Liver (tissue), 9 donors: Measurements from ENCODE around the gene FLNA. TPM values are rescaled to one million over a fixed set of nuclear protein-coding genes. Genes with fewer than 3 reads are reported as not detected.

Experiments used
- DNase-seq: peaks from one replicate; pipeline ENCODE4 v3.0.0-alpha.2; 2017; ENCODE audit warnings: low spot score
- H3K27ac ChIP-seq, 2 donors: one replicate each; pipeline ENCODE4 v1.7.0; 2013; ENCODE audit warnings: inconsistent platforms in 2 of 2, low read length in 2 of 2, control low read depth in 1 of 2, low read depth in 1 of 2, mild to moderate bottlenecking in 1 of 2
- H3K27me3 ChIP-seq, 4 donors: one replicate each; pipeline versions ENCODE4 v1.6.1 to v1.7.0; 2013; ENCODE audit warnings: low read length in 3 of 4, inconsistent platforms in 1 of 4, mild to moderate bottlenecking in 1 of 4, moderate library complexity in 1 of 4; ENCODE audit not compliant: control insufficient read depth in 4 of 4, insufficient read depth in 4 of 4
- H3K36me3 ChIP-seq, 4 donors: one replicate each; pipeline versions ENCODE4 v1.6.1 to v1.7.0; 2013; ENCODE audit warnings: low read length in 3 of 4, mild to moderate bottlenecking in 3 of 4, low read depth in 1 of 4, moderate library complexity in 1 of 4; ENCODE audit not compliant: control insufficient read depth in 4 of 4, insufficient read depth in 3 of 4
- H3K4me1 ChIP-seq, 4 donors: one replicate each; pipeline versions ENCODE4 v1.6.1 to v1.7.0; 2013; ENCODE audit warnings: low read length in 3 of 4, mild to moderate bottlenecking in 3 of 4, moderate library complexity in 1 of 4; ENCODE audit not compliant: control insufficient read depth in 4 of 4, insufficient read depth in 4 of 4
- H3K4me3 ChIP-seq, 3 donors: one replicate each; pipeline versions ENCODE4 v1.6.1 to v1.7.0; 2013; ENCODE audit warnings: low read length in 3 of 3, control low read depth in 1 of 3, low read depth in 1 of 3, mild to moderate bottlenecking in 1 of 3
- H3K9ac ChIP-seq, 2 donors: one replicate each; pipeline ENCODE4 v1.7.0; 2013; ENCODE audit warnings: low read length in 2 of 2, mild to moderate bottlenecking in 2 of 2, moderate library complexity in 2 of 2, control low read depth in 1 of 2, low read depth in 1 of 2
- H3K9me3 ChIP-seq, 4 donors: one replicate each; pipeline versions ENCODE4 v1.6.1 to v1.7.0; 2013; ENCODE audit warnings: low read length in 3 of 4; ENCODE audit not compliant: control insufficient read depth in 4 of 4
- EGR1 ChIP-seq, 2 donors: IDR thresholded peaks; 2 replicates each; pipeline ENCODE4 v1.6.1; 2016 to 2018; ENCODE audit warnings: antibody characterized with exemption in 2 of 2, low read depth in 2 of 2
- FOXA1 ChIP-seq: IDR thresholded peaks from 2 replicates; pipeline ENCODE4 v1.6.1; 2016; ENCODE audit warnings: antibody characterized with exemption
- FOXA2 ChIP-seq: IDR thresholded peaks from 2 replicates; pipeline ENCODE4 v1.6.1; 2016; ENCODE audit warnings: antibody characterized with exemption
- GABPA ChIP-seq, 2 donors: IDR thresholded peaks in 1 of 2; conservative IDR thresholded peaks in 1 of 2; 2 replicates each; pipeline ENCODE4 v1.6.1; 2016; ENCODE audit warnings: antibody characterized with exemption in 2 of 2, mild to moderate bottlenecking in 1 of 2, moderate library complexity in 1 of 2
- HNF4A ChIP-seq, 2 donors: conservative IDR thresholded peaks; 2 replicates each; pipeline ENCODE4 v1.6.1; 2016; ENCODE audit warnings: antibody characterized with exemption in 2 of 2, mild to moderate bottlenecking in 2 of 2
- HNF4G ChIP-seq: IDR thresholded peaks from 2 replicates; pipeline ENCODE4 v1.6.1; 2016; ENCODE audit warnings: antibody characterized with exemption
- JUND ChIP-seq, 2 donors: IDR thresholded peaks; 2 replicates each; pipeline ENCODE4 v1.6.1; 2016; ENCODE audit warnings: antibody characterized with exemption in 2 of 2
- NR2F2 ChIP-seq: IDR thresholded peaks from 2 replicates; pipeline ENCODE4 v1.6.1; 2016; ENCODE audit warnings: antibody characterized with exemption
- RAD21 ChIP-seq, 2 donors: IDR thresholded peaks; 2 replicates each; pipeline ENCODE4 v1.6.1; 2016; ENCODE audit warnings: antibody characterized with exemption in 2 of 2, mild to moderate bottlenecking in 2 of 2
- RXRA ChIP-seq, 2 donors: IDR thresholded peaks; 2 replicates each; pipeline ENCODE4 v1.6.1; 2017 to 2018; ENCODE audit warnings: antibody characterized with exemption in 2 of 2, mild to moderate bottlenecking in 1 of 2
- SP1 ChIP-seq: IDR thresholded peaks from 2 replicates; pipeline ENCODE4 v1.6.1; 2018; ENCODE audit warnings: antibody characterized with exemption, mild to moderate bottlenecking
- TAF1 ChIP-seq: conservative IDR thresholded peaks from 2 replicates; pipeline ENCODE4 v1.6.1; 2016; ENCODE audit warnings: antibody characterized with exemption, mild to moderate bottlenecking
- YY1 ChIP-seq: IDR thresholded peaks from 2 replicates; pipeline ENCODE4 v1.6.1; 2016; ENCODE audit warnings: antibody characterized with exemption, mild to moderate bottlenecking
- WGBS: extraction: QIAGEN DNeasy Blood & Tissue Kit; methylation state at CpG from one replicate; pipeline ENCODE4 v1.1.7; 2013; 5-methylcytosine and 5-hydroxymethylcytosine counted together
- polyA plus RNA-seq, 2 donors: library from polyadenylated mRNA; stranded (reverse) in 1 of 2; unstranded in 1 of 2; fragments of 200-250 nt in 1 of 2; fragments of >200 nt in 1 of 2; fragmentation: Nextera tagmentation in 1 of 2; extraction: Ambion mirVana in 1 of 2; gene quantifications; one replicate each; pipeline versions ENCODE4 v1.2.1 to v1.2.3, GENCODE V29; 2013 to 2015
- total RNA-seq, 2 donors: library from RNA; depleted of rRNA; stranded (reverse); fragments of >200 nt; gene quantifications; one replicate each; pipeline ENCODE4 v1.2.3, GENCODE V29; 2014
- TF ChIP-seq, protein P1 (sequence below): IDR thresholded peaks from 2 replicates; pipeline ENCODE4 v1.6.1; 2016; ENCODE audit warnings: antibody characterized with exemption
- TF ChIP-seq, protein P2 (sequence below): IDR thresholded peaks from 2 replicates; pipeline ENCODE4 v1.6.1; 2016; ENCODE audit warnings: antibody characterized with exemption, mild to moderate bottlenecking
- TF ChIP-seq, protein P3 (sequence below): IDR thresholded peaks from 2 replicates; pipeline ENCODE4 v1.6.1; 2016; ENCODE audit warnings: antibody characterized with exemption
- TF ChIP-seq, protein P4 (sequence below): fragments of 150-350 bp; IDR thresholded peaks from 2 replicates; pipeline ENCODE4 v1.5.1; 2017; ENCODE audit warnings: improper control_type of control experiment, low read depth, low read length; ENCODE audit not compliant: missing input control
- TF ChIP-seq, protein P5 (sequence below): IDR thresholded peaks from 2 replicates; pipeline ENCODE4 v1.6.1; 2016; ENCODE audit warnings: antibody characterized with exemption
- donor health status: healthy.
- donor health status: healthy.
- donor health status: healthy.
- donor health status: healthy.
- donor health status: healthy.

The FLNA gene
- total and polyA plus RNA-seq, 4 donors = 23.4 to 152 (median 118) TPM

DNA sequence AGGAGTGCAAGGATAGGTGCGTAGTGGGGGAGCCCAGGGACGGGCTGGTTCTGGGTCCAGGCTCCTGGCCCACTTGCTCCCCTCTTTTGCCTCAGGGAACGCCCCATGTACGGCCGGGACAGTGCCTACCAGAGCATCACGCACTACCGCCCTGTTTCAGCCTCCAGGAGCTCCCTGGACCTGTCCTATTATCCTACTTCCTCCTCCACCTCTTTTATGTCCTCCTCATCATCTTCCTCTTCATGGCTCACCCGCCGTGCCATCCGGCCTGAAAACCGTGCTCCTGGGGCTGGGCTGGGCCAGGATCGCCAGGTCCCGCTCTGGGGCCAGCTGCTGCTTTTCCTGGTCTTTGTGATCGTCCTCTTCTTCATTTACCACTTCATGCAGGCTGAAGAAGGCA is 6.4 kb upstream of the FLNA start:
- Histone ChIP-seq H3K9me3 (no peaks in the 10 kb centered on the region), H3K27ac (no peak overlapping the region), H3K4me3 (no peak overlapping the region), H3K4me1 (peaks cover 3 to 11% (median 7%) of the 10 kb centered on the region in 4 donors), H3K27me3 (no peaks in the 10 kb centered on the region), H3K9ac (no peak overlapping the region), H3K36me3 (no peaks in the 10 kb centered on the region)
- DNase-seq = no peak
- WGBS = 93% methylated on average over 14 of the region's 14 CpGs
- TF ChIP-seq JUND (IDR thresholded peaks at IDR 0.05) = no peak
- TF ChIP-seq, protein P1, sequence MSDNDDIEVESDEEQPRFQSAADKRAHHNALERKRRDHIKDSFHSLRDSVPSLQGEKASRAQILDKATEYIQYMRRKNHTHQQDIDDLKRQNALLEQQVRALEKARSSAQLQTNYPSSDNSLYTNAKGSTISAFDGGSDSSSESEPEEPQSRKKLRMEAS = no peak
- TF ChIP-seq FOXA1 = no peak
- TF ChIP-seq YY1 = no peak
- no peak for TF ChIP-seq FOXA2
- TF ChIP-seq HNF4A (conservative IDR thresholded peaks at IDR 0.05) = no peak
- TF ChIP-seq TAF1 = no peak
- no peak for TF ChIP-seq HNF4G
- no peak for TF ChIP-seq EGR1 (IDR thresholded peaks at IDR 0.05; ENCODE audit: low read depth in 2 of 2)
- no peak for TF ChIP-seq RAD21 (IDR thresholded peaks at IDR 0.05)
- TF ChIP-seq, protein P2, sequence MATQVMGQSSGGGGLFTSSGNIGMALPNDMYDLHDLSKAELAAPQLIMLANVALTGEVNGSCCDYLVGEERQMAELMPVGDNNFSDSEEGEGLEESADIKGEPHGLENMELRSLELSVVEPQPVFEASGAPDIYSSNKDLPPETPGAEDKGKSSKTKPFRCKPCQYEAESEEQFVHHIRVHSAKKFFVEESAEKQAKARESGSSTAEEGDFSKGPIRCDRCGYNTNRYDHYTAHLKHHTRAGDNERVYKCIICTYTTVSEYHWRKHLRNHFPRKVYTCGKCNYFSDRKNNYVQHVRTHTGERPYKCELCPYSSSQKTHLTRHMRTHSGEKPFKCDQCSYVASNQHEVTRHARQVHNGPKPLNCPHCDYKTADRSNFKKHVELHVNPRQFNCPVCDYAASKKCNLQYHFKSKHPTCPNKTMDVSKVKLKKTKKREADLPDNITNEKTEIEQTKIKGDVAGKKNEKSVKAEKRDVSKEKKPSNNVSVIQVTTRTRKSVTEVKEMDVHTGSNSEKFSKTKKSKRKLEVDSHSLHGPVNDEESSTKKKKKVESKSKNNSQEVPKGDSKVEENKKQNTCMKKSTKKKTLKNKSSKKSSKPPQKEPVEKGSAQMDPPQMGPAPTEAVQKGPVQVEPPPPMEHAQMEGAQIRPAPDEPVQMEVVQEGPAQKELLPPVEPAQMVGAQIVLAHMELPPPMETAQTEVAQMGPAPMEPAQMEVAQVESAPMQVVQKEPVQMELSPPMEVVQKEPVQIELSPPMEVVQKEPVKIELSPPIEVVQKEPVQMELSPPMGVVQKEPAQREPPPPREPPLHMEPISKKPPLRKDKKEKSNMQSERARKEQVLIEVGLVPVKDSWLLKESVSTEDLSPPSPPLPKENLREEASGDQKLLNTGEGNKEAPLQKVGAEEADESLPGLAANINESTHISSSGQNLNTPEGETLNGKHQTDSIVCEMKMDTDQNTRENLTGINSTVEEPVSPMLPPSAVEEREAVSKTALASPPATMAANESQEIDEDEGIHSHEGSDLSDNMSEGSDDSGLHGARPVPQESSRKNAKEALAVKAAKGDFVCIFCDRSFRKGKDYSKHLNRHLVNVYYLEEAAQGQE = no peak

DNA sequence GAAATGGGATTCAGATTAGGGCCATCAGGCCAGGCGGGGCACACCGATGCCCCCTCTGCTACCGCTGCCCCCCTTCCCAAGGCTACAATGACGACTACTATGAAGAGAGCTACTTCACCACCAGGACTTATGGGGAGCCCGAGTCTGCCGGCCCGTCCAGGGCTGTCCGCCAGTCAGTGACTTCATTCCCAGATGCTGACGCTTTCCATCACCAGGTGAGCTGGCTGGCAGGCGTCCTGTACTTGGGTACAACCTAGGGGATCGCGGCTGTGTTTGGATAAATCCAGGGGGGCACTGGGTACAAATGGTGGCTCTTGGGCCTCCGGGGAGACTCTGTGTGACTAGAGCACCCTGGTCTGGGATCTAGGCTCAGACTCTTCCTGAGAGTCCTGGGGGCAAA is 5.7 kb upstream of the FLNA start:
- Histone ChIP-seq H3K27me3 (no peaks in the 10 kb centered on the region), H3K9ac (peak overlapping the region; percentile 87 to 91), H3K4me3 (peak overlapping the region; percentile 69 to 78 (median 72)), H3K4me1 (peaks cover 3 to 11% (median 7%) of the 10 kb centered on the region in 4 donors), H3K9me3 (no peaks in the 10 kb centered on the region), H3K27ac (peak overlapping the region; percentile 96 to 98), H3K36me3 (no peaks in the 10 kb centered on the region)
- TF ChIP-seq FOXA1 (no peak), YY1 (no peak), SP1 (no peak), HNF4A (conservative IDR thresholded peaks at IDR 0.05) (no peak), GABPA (IDR thresholded peaks at IDR 0.05 in 1 of 2, conservative IDR thresholded peaks at IDR 0.05 in 1 of 2) (no peak), RAD21 (IDR thresholded peaks at IDR 0.05) (no peak), NR2F2 (no peak), EGR1 (IDR thresholded peaks at IDR 0.05; ENCODE audit: low read depth in 2 of 2) (no peak), HNF4G (no peak), RXRA (IDR thresholded peaks at IDR 0.05) (no peak), JUND (IDR thresholded peaks at IDR 0.05) (no peak), FOXA2 (no peak), TAF1 (no peak)
- TF ChIP-seq, protein P2 = no peak
- TF ChIP-seq, protein P3, sequence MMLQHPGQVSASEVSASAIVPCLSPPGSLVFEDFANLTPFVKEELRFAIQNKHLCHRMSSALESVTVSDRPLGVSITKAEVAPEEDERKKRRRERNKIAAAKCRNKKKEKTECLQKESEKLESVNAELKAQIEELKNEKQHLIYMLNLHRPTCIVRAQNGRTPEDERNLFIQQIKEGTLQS = no peak
- TF ChIP-seq, protein P1 = no peak
- TF ChIP-seq, protein P4, sequence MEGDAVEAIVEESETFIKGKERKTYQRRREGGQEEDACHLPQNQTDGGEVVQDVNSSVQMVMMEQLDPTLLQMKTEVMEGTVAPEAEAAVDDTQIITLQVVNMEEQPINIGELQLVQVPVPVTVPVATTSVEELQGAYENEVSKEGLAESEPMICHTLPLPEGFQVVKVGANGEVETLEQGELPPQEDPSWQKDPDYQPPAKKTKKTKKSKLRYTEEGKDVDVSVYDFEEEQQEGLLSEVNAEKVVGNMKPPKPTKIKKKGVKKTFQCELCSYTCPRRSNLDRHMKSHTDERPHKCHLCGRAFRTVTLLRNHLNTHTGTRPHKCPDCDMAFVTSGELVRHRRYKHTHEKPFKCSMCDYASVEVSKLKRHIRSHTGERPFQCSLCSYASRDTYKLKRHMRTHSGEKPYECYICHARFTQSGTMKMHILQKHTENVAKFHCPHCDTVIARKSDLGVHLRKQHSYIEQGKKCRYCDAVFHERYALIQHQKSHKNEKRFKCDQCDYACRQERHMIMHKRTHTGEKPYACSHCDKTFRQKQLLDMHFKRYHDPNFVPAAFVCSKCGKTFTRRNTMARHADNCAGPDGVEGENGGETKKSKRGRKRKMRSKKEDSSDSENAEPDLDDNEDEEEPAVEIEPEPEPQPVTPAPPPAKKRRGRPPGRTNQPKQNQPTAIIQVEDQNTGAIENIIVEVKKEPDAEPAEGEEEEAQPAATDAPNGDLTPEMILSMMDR = no peak
- TF ChIP-seq, protein P5, sequence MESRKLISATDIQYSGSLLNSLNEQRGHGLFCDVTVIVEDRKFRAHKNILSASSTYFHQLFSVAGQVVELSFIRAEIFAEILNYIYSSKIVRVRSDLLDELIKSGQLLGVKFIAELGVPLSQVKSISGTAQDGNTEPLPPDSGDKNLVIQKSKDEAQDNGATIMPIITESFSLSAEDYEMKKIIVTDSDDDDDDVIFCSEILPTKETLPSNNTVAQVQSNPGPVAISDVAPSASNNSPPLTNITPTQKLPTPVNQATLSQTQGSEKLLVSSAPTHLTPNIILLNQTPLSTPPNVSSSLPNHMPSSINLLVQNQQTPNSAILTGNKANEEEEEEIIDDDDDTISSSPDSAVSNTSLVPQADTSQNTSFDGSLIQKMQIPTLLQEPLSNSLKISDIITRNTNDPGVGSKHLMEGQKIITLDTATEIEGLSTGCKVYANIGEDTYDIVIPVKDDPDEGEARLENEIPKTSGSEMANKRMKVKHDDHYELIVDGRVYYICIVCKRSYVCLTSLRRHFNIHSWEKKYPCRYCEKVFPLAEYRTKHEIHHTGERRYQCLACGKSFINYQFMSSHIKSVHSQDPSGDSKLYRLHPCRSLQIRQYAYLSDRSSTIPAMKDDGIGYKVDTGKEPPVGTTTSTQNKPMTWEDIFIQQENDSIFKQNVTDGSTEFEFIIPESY = no peak
- WGBS = 33% methylated on average over 13 of the region's 13 CpGs
- DNase-seq = no peak
